GM21529 (cell line): ENCODE results near the gene SLC36A4.
A peak's percentile ranks its signal among the peaks of the same experiment; 100 is the strongest.
"Not testable (repeated sequence)": the region's sequence is repeated elsewhere in the genome, so short reads cannot be mapped to it uniquely, and the experiment has no call there.

Experiments used
- ATAC-seq: cut with Tn5 transposase; IDR thresholded peaks from one replicate; pipeline ENCODE4 v1.9.1; 2021; ENCODE audit not compliant: unreplicated experiment

SLC36A4 gene

GRCh38 chr11:93194673-93195291 is 3.0 kb downstream of the SLC36A4 start:
- no peak for ATAC-seq

DNA sequence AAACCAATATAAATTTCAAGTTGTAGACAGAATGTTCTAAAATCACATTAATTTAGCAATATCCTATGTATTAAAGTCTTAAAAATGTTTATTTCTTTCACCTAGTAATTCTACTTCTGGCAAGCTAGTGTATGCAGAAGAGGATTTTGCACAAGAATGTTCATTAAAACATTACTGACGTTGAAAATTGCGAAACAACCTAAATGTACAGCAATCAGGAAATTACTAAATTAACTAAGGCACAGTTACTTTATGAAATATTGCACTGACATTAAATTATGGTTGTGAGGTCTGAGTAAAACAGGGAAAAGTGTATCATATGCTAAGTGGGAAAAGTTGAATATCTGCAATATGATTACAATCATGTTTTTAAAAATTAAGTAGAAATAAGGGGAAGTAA is 4.1 kb downstream of the SLC36A4 start:
- ATAC-seq: no peak

- no peak for ATAC-seq
These were observed 5.6 kb downstream of the SLC36A4 start for GRCh38 chr11:93192163-93192562.

DNA sequence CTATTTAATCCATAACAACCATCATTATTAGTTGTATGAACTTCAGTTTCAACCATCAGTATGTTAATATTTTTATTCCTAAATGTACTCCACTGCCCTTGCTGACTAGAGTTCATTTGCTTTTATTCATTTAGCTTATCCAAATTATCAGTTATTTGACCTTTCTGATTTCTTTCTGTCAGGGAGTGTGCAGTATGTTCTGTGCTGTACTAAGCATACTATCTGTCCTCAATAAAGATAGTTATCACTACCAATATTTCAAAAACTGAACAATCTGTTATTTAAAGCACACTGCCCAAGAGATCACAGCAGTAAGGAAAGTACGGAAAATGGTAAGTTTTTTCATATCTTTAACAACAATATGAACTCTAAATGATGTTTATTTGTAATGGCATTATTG is 8.3 kb downstream of the SLC36A4 start:
- ATAC-seq: no peak

GRCh38 chr11:93188726-93189125 is 9.1 kb downstream of the SLC36A4 start:
- ATAC-seq: no peak

- no peak for ATAC-seq
These were observed 10.5 kb downstream of the SLC36A4 start for GRCh38 chr11:93187290-93187689.

- ATAC-seq: not testable (repeated sequence)
These were observed 19.9 kb downstream of the SLC36A4 start for GRCh38 chr11:93177891-93178290.

GRCh38 chr11:93169950-93170561 is 27.7 kb downstream of the SLC36A4 start:
- ATAC-seq: no peak

- no peak for ATAC-seq
These were observed 28.6 kb downstream of the SLC36A4 start for GRCh38 chr11:93169143-93169542.

DNA sequence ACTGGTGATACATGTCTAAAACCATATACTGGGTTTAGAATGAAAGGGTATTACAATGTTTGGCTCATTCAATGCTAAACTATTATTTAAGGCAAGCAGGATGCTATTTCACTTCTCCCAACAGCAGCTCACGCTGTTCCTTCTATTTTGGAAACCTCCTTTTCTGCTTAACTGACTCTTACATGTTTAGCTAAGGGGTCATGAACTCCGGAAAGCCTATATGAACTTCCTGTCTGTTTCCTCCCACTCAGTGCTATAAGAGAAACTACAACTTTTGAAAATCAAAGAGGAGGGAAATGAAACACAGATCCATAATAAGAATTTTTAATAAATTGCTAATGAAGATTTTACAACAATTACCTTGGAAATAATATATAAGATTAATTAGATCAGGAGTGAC is 30.9 kb downstream of the SLC36A4 start:
- ATAC-seq: peak; percentile 73

DNA sequence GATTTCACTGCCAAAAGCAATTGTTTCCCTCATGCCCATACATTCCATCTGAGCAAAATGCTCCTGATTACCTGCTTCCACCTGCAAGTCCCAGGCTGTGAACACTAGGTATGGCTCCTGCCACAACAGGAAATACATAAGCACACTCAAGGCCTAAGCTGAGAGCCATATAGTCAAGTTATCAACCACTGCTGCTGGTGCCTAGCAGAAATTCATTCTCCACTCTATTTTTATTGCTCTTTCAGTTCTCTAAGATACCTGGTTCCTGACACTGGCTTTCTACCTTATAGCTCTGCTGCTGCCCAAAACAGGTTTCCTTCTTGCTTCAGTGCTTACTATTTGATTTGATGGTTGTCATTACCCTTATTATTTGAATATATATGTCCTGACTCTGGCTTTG is 31.6 kb downstream of the SLC36A4 start:
- ATAC-seq: peak; percentile 61

- no peak for ATAC-seq
These were observed 37.0 kb downstream of the SLC36A4 start for GRCh38 chr11:93160808-93161207.

GRCh38 chr11:93160156-93160555 is 37.6 kb downstream of the SLC36A4 start:
- no peak for ATAC-seq

DNA sequence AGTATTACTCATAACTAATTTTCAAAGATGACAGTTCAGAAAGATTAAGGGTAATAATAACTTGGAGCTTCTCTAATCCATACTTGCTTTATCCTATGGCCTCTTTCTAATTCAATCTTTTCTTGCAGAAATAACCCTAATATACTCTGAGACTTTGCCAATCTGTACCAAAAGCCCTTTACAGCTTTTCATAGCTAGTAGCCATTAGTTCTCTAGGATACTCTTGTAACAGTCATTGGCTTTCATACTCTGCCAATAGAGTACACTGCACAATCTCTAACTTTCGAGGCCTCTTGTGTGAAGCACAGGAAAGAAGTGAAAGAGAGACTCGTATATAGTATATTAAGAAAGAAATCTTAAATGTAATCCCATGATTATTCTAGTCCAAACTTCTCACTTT is 38.1 kb downstream of the SLC36A4 start:
- no peak for ATAC-seq

GRCh38 chr11:93155738-93156137 is 42.1 kb downstream of the SLC36A4 start:
- no peak for ATAC-seq

GRCh38 chr11:93145390-93145915 is 52.3 kb downstream of the SLC36A4 start:
- no peak for ATAC-seq

GRCh38 chr11:93143800-93144199 is 54.0 kb downstream of the SLC36A4 start:
- peak; percentile 83 for ATAC-seq

GRCh38 chr11:93143186-93143585 is 54.6 kb downstream of the SLC36A4 start:
- ATAC-seq: no peak

DNA sequence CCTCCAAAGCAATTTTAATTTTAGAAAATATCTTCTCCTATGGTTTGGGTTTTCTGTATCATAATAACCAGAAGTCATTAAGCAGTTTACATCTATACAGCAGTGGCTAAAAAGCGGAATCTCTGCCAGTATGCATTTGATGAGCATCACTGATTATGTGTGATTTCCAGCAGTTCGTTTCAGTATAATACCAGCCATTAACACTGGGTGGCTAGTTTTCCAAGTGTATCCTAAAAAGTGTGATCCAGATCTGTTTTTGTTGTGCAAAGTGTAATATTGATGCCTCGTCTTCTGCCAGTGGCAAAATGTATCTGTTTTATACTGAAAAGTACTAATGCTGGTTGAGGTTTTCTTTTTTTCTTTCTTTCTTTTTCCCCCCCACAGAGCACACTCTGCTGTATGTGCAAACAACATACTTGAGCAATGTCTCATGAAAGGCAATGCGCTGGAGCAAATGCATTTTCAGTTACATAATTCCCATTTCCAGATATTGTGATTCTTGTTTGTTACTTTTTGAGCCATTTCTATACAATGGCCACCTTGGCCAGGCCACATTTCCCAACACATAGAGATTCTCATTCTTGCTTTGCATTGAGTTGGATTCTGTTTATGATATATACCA is 64.2 kb downstream of the SLC36A4 start:
- ATAC-seq: no peak

DNA sequence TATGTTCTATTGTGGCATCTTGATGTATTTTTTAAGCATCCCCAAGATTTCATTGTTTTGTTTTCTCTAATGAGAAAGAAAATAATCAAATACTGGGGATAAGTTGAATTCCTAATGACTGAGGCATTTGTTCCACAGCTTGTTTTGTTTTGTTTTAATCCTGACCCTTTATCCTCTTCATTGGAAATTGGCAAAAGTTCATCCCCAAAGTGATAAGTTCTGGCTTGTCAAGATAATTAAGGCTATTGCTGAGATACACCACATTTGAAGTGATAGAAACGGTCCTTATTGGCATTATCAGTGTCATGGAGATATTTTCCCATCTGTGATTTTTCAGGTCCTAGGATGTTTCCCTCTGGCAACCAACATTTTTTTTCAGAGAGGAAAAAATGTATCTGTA is 65.0 kb downstream of the SLC36A4 start:
- ATAC-seq: no peak

- ATAC-seq: no peak
These were observed 66.1 kb downstream of the SLC36A4 start for GRCh38 chr11:93131709-93132108.

DNA sequence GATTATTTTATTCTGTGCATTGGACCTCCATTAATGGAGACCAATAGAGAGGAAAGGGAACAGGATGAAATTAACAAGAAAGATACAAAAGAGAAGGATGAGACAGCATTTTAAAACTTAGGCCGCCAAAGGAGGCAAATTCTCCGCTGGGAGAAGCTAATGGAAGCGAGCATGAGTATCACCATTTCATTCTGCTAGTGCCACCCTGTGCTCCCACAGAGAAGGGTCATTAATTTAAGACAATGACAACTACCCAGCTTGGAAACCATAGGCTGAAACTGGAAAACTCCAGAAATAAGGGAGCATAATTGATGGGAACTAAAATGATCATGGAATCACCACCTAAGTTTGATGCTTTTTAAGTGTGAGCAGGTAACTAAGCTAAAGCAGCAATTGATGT is 69.2 kb downstream of the SLC36A4 start:
- ATAC-seq: no peak
